Esophagus muscularis mucosa (tissue), 4 donors: Measurements from ENCODE around the gene RMDN2. TPM values are rescaled to one million over a fixed set of nuclear protein-coding genes. Genes with fewer than 3 reads are reported as not detected.
"Not testable (repeated sequence)": the region's sequence is repeated elsewhere in the genome, so short reads cannot be mapped to it uniquely, and the experiment has no call there.

ENCODE experiments used
- DNase-seq: peaks from one replicate; pipeline ENCODE4 v3.0.0-alpha.2; 2017; ENCODE audit errors: extremely low spot score
- H3K27ac ChIP-seq, 4 donors: fragments of 200-600 bp; sonication (generic); replicated peaks in 1 of 4; 1 replicate in 3 of 4; 2 replicates in 1 of 4; pipeline ENCODE4 v1.5.1; 2016 to 2019; ENCODE audit warnings: mild to moderate bottlenecking in 1 of 4
- H3K27me3 ChIP-seq, 4 donors: fragments of 200-600 bp; sonication (generic); one replicate each; pipeline versions ENCODE4 v1.5.1 to v1.6.0; 2016 to 2019
- H3K36me3 ChIP-seq, 4 donors: fragments of 200-600 bp; sonication (generic); one replicate each; pipeline ENCODE4 v1.5.1; 2016 to 2019
- H3K4me1 ChIP-seq, 4 donors: fragments of 200-600 bp; sonication (generic); one replicate each; pipeline ENCODE4 v1.5.1; 2016 to 2019
- H3K4me3 ChIP-seq, 4 donors: fragments of 200-600 bp; sonication (generic); 1 replicate in 2 of 4; 2 replicates in 2 of 4; pipeline ENCODE4 v1.5.1; 2016 to 2019; ENCODE audit warnings: mild to moderate bottlenecking in 4 of 4, moderate library complexity in 1 of 4
- H3K9me3 ChIP-seq, 4 donors: fragments of 200-600 bp; sonication (generic); 1 replicate in 3 of 4; 2 replicates in 1 of 4; pipeline ENCODE4 v1.5.1; 2016 to 2019
- CTCF ChIP-seq, 3 experiments: fragments of 200-600 bp in 2 of 3; fragments of 450-650 bp in 1 of 3; sonication (generic) in 2 of 3; IDR thresholded peaks; one replicate each; pipeline ENCODE4 v1.5.1; 2017 to 2019; ENCODE audit warnings: antibody characterized with exemption in 3 of 3, mild to moderate bottlenecking in 2 of 3, moderate library complexity in 1 of 3
- EP300 ChIP-seq: sonication (generic); formaldehyde crosslinking; IDR thresholded peaks from one replicate; pipeline ENCODE4 v1.6.1; 2017; ENCODE audit warnings: antibody characterized with exemption
- POLR2A ChIP-seq: fragments of 450-650 bp; IDR thresholded peaks from one replicate; pipeline ENCODE4 v1.6.1; 2017; ENCODE audit warnings: antibody characterized with exemption, moderate library complexity, mild to moderate bottlenecking, low read depth
- POLR2AphosphoS5 ChIP-seq, 2 donors: sonication (generic); formaldehyde crosslinking; IDR thresholded peaks; one replicate each; pipeline ENCODE4 v1.6.1; 2017; ENCODE audit warnings: antibody characterized with exemption in 2 of 2
- WGBS: methylation state at CpG from one replicate; pipeline ENCODE4 v1.1.5; 2018; 5-methylcytosine and 5-hydroxymethylcytosine counted together
- intact Hi-C: fragments of 100-400 bp; cut with DNase I; formaldehyde crosslinking; loops from one replicate; pipeline ENCODE4 v1.15.1; 2023
- total RNA-seq, 4 donors: library from RNA; depleted of rRNA; stranded (reverse); fragments of >200 nt; gene quantifications; one replicate each; pipeline versions ENCODE4 v1.1.0 to v1.2.1, GENCODE V29; 2016

Gene RMDN2
- total RNA-seq, 4 donors from 2014 or later = 11.0 to 22.8 (median 13.2) TPM

DNA sequence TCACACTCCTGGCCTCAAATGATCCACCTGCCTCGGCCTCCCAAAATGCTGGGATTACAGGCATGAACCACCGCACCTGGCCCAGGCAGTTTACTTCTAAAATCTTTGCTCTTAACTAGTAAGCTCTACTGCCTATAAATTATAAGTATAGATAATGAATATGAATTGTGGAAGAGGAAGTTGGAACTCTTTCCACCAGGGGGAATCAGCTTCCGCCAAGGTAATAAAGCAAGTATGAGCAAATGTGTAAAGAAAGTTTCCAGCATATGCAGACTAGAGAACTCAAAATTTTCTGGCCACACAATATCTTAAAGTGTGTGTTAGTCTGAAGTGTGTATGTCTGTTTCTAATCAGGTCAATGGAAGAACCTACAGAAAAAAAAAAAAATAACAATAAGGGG lies 68.1 kb downstream of the RMDN2 start:
- H3K4me1 ChIP-seq = peaks cover 0 to 5% (median 0%) of the 10 kb centered on the region in 4 donors
- H3K27me3 ChIP-seq = no peaks in the 10 kb centered on the region
- TF ChIP-seq POLR2A = no peak
- no peak for TF ChIP-seq CTCF (IDR thresholded peaks at IDR 0.05)
- no peak for TF ChIP-seq EP300
- no peak for TF ChIP-seq POLR2AphosphoS5 (IDR thresholded peaks at IDR 0.05)
- no peaks in the 10 kb centered on the region for H3K36me3 ChIP-seq
- DNase-seq = no peak
- 97% methylated on average over 3 of the region's 3 CpGs for WGBS
- no peak overlapping the region for H3K27ac ChIP-seq
- H3K4me3 ChIP-seq = no peak overlapping the region
- intact Hi-C loops = no loop called here
- H3K9me3 ChIP-seq = no peaks in the 10 kb centered on the region

DNA sequence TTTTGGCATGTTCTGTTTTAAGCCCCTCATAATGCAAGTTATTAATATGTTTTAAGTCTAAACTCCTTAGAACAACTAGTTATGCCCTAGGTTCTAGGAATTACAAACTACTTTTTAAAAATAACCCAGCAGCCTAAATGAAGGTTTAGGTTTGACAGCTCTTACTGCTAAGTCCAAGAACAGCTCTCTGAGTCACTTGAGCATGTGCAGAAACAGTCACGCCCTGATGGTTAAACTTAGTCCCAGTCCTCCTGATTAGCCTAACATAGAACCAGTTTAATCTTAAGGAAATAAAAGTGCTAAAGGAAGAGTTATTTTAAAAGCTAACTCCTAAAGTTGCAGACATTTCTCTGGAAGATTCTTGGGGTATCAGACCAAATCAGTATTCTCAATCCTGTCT lies 72.5 kb downstream of the RMDN2 start:
- WGBS = 72% methylated on average over 1 of the region's 1 CpG

GRCh38 chr2:38000485-38001222 lies 75.6 kb downstream of the RMDN2 start:
- H3K4me1 ChIP-seq = peaks cover 0 to 5% (median 0%) of the 10 kb centered on the region in 4 donors
- H3K36me3 ChIP-seq = peaks cover 0 to 9% (median 2%) of the 10 kb centered on the region in 4 donors
- intact Hi-C loops = no loop called here
- H3K27me3 ChIP-seq = no peaks in the 10 kb centered on the region
- TF ChIP-seq CTCF (IDR thresholded peaks at IDR 0.05) = no peak
- TF ChIP-seq POLR2A = no peak
- no peak for TF ChIP-seq POLR2AphosphoS5 (IDR thresholded peaks at IDR 0.05)
- TF ChIP-seq EP300 = no peak
- H3K4me3 ChIP-seq = no peak overlapping the region
- 57% methylated on average over 1 of the region's 1 CpG for WGBS
- H3K27ac ChIP-seq = peak overlapping the region in 1 of 4 donors; percentile 16
- peaks cover 0 to 9% (median 0%) of the 10 kb centered on the region in 4 donors for H3K9me3 ChIP-seq
- DNase-seq = no peak

More for the DNA sequence above, 72.5 kb downstream of the RMDN2 start:
- peaks cover 0 to 9% (median 2%) of the 10 kb centered on the region in 4 donors for H3K36me3 ChIP-seq
- H3K27me3 ChIP-seq = no peaks in the 10 kb centered on the region
- H3K27ac ChIP-seq = peak overlapping the region in 1 of 4 donors; percentile 39
- H3K4me3 ChIP-seq = no peak overlapping the region
- peaks cover 0 to 5% (median 0%) of the 10 kb centered on the region in 4 donors for H3K4me1 ChIP-seq
- no peak for DNase-seq
- intact Hi-C loops = no loop called here
- no peak for TF ChIP-seq POLR2A
- TF ChIP-seq CTCF (IDR thresholded peaks at IDR 0.05) = no peak
- peak in 1 of 2 donors; percentile 38 for TF ChIP-seq POLR2AphosphoS5 (IDR thresholded peaks at IDR 0.05)
- peaks cover 0 to 9% (median 0%) of the 10 kb centered on the region in 4 donors for H3K9me3 ChIP-seq

DNA sequence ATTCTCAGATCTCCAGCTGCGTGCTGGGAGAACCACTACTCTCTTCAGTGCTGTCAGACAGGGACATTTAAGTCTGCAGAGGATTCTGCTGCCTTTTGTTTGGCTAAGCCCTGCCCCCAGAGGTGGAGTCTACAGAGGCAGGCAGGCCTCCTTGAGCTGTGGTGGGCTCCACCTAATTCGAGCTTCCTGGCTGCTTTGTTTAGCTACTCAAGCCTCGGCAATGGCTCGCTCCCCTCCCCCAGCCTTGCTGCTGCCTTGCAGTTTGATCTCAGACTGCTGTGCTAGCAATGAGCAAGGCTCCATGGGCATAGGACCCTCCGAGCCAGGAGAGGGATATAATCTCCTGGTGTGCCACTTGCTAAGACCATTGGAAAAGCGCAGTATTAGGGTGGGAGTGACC lies 85.1 kb downstream of the RMDN2 start:
- whole genome bisulfite sequencing = 84% methylated on average over 5 of the region's 6 CpGs
- H3K4me3 ChIP-seq, DNase-seq, H3K27me3 ChIP-seq, H3K36me3 ChIP-seq, intact Hi-C loops, H3K9me3 ChIP-seq, H3K4me1 ChIP-seq, H3K27ac ChIP-seq: not testable (repeated sequence)

DNA sequence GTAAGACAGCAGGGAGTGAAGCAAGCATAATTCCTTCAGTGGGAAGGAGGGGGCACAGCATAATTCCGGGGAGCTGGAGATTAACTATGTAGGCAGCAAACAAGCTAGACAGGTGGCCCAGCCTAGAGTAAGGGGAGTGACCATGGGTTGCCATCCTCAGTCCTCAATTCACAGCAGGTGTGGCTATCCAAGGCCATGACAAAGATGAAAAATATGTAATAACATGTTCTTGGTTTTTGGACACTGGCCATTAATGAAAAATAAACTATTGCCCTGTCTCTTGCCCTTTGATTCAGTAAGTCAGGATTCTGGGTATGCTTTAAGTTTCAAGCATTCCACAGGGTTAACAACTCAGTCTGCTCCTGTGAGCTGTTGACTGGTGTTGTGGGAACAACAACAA lies 85.9 kb downstream of the RMDN2 start:
- H3K4me3 ChIP-seq = no peak overlapping the region
- no peaks in the 10 kb centered on the region for H3K27me3 ChIP-seq
- peaks cover 0 to 6% (median 3%) of the 10 kb centered on the region in 4 donors for H3K36me3 ChIP-seq
- no peak for DNase-seq
- H3K27ac ChIP-seq = no peak overlapping the region
- TF ChIP-seq POLR2A = no peak
- no peaks in the 10 kb centered on the region for H3K4me1 ChIP-seq
- H3K9me3 ChIP-seq = no peaks in the 10 kb centered on the region
- 89% methylated on average over 1 of the region's 1 CpG for WGBS
- intact Hi-C loops = no loop called here
